Astrocyte (in vitro differentiated cells and primary cell): Measurements from ENCODE around the gene CABP4.

Experiments used
- EZH2 ChIP-seq: IDR thresholded peaks from 2 replicates; pipeline ENCODE4 v1.6.1; 2012; ENCODE audit warnings: mild to moderate bottlenecking, low read length, inconsistent platforms; ENCODE audit not compliant: insufficient read depth
- TF ChIP-seq, protein P1 (sequence below): IDR thresholded peaks from 2 replicates; pipeline ENCODE4 v1.5.1; 2011; ENCODE audit warnings: low read depth, mild to moderate bottlenecking, inconsistent platforms, low read length, moderate library complexity; ENCODE audit not compliant: insufficient read depth

DNA sequence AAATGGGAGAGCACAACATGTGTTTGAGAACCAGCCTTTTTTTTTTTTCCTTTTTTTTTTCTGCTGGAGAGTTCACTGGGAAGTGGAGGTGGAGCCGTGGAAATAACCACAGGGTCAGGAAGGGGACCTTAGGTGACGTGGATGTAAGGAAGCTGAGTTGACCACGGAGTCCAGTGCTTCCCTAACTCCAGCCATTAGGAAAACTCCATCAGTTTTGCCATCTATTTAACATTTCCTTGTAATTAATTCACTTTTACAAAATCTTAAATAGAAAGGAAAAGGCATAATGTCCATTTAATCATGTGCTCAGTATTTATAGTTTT, 54.8 kb downstream of the CABP4 start:
- TF ChIP-seq, protein P1, sequence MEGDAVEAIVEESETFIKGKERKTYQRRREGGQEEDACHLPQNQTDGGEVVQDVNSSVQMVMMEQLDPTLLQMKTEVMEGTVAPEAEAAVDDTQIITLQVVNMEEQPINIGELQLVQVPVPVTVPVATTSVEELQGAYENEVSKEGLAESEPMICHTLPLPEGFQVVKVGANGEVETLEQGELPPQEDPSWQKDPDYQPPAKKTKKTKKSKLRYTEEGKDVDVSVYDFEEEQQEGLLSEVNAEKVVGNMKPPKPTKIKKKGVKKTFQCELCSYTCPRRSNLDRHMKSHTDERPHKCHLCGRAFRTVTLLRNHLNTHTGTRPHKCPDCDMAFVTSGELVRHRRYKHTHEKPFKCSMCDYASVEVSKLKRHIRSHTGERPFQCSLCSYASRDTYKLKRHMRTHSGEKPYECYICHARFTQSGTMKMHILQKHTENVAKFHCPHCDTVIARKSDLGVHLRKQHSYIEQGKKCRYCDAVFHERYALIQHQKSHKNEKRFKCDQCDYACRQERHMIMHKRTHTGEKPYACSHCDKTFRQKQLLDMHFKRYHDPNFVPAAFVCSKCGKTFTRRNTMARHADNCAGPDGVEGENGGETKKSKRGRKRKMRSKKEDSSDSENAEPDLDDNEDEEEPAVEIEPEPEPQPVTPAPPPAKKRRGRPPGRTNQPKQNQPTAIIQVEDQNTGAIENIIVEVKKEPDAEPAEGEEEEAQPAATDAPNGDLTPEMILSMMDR: no peak
- no peak for TF ChIP-seq EZH2
